NT2/D1 (cell line): ENCODE measurements around the gene SORCS3.

ENCODE experiments used
- SUZ12 ChIP-seq: IDR thresholded peaks from 2 replicates; pipeline ENCODE4 v1.6.1; 2011; ENCODE audit not compliant: insufficient read length, insufficient read depth; ENCODE audit errors: extremely low read depth
- YY1 ChIP-seq: IDR thresholded peaks from 2 replicates; pipeline ENCODE4 v1.6.1; 2011; ENCODE audit not compliant: insufficient read length, insufficient read depth
- ZNF274 ChIP-seq: IDR thresholded peaks from 2 replicates; pipeline ENCODE4 v1.6.1; 2011; ENCODE audit warnings: mild to moderate bottlenecking, low read depth, low read length

GRCh38 chr10:104750291-104750690 is 109.2 kb downstream of the SORCS3 start:
- TF ChIP-seq SUZ12 (no peak), ZNF274 (no peak), YY1 (no peak)
